IPS-11a (cell line): ENCODE measurements around the gene SLC12A8.
A peak's percentile ranks its signal among the peaks of the same experiment; 100 is the strongest.

ENCODE experiments used
- H3K4me3 ChIP-seq: one replicate; pipeline ENCODE4 v1.5.1; 2013; ENCODE audit warnings: low read depth, low read length, control low read depth

Gene SLC12A8

GRCh38 chr3:125154800-125155269 lies 57.7 kb downstream of the SLC12A8 start:
- no peak overlapping the region for H3K4me3 ChIP-seq

DNA sequence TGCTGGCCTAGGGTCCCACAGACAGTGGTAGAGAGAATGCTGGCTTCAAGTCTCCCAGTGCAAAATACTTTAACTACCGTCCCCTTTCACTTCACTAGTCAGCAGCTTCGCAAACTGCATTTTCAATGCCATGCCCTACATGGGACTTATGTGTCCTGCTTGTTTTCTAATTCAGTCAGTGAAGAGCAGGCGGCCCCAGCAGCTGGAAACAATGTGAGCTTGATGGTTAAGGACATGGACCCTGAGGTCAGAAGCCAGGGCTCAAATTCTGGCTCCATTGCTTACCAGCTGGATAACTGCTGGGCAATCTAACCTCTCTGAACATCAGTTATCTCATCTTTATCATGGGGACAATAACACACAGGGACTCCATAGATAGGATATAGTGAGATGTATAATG lies 58.4 kb downstream of the SLC12A8 start:
- H3K4me3 ChIP-seq = no peak overlapping the region

- no peak overlapping the region for H3K4me3 ChIP-seq
Observed at GRCh38 chr3:125152951-125153350, 59.6 kb downstream of the SLC12A8 start.

- H3K4me3 ChIP-seq = no peak overlapping the region
Observed at GRCh38 chr3:125151916-125152315, 60.6 kb downstream of the SLC12A8 start.

DNA sequence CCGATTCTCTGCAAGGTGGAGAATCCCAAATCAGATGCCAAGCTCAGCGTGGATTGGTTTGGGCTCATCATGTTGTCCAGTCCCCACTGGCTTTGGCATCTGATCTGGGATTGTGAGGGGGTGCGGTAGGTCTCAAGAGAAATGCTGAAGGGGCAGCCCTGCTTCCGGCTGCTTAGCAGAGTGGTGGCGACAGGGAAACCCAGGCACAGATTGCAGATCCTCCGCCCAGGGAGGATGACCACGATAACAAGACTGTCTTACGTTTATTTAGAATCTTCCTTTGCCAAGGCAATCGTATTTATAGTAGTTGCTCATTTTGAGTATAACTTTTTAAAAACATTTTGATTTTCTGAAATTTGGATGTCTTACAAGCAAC lies 61.1 kb downstream of the SLC12A8 start:
- no peak overlapping the region for H3K4me3 ChIP-seq

DNA sequence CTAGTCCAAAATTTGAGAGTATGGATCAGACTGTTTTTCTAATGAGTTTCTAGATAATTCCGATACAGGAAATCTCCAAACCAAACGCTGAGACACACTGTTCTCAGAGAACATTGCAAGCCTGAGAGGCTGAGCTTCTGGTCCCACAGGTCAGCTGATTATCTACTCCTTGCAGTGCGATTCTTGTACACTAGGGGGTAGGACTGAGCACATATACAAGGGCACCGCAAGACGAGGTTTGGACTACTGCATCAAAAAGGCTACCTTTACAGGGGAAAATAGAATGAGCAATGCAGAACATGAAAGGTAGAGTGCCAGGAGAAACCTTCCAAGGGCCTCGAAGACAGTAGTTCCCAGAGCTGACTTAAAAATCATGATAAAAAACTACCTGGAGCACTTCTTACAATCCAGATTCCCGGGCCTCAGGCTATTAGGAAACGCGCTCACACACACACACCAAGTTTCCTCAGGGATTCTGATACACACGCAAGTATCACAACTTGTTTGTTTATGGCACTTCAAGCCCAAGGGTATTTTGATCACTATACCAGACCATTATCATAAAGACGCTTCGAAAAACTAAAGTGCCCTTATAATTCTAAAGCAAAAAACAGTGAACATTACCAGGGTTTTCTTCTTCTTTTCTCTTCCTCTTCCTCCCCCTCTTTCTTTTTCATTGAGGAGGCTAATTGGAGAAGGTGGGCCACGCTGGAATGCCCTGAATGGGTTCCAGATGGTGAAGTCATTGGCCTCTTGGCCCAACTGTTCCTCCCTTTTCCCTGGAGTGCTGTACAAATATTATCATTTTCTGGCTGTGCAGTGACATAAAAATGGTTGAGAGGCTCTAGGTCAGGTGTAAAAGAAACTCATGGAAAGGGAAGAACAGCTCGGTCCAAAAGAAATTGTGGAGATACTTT lies 61.8 kb downstream of the SLC12A8 start:
- H3K4me3 ChIP-seq = no peak overlapping the region

- H3K4me3 ChIP-seq = no peak overlapping the region
Observed at GRCh38 chr3:125149462-125149861, 63.1 kb downstream of the SLC12A8 start.

GRCh38 chr3:125148836-125149235 lies 63.7 kb downstream of the SLC12A8 start:
- no peak overlapping the region for H3K4me3 ChIP-seq

DNA sequence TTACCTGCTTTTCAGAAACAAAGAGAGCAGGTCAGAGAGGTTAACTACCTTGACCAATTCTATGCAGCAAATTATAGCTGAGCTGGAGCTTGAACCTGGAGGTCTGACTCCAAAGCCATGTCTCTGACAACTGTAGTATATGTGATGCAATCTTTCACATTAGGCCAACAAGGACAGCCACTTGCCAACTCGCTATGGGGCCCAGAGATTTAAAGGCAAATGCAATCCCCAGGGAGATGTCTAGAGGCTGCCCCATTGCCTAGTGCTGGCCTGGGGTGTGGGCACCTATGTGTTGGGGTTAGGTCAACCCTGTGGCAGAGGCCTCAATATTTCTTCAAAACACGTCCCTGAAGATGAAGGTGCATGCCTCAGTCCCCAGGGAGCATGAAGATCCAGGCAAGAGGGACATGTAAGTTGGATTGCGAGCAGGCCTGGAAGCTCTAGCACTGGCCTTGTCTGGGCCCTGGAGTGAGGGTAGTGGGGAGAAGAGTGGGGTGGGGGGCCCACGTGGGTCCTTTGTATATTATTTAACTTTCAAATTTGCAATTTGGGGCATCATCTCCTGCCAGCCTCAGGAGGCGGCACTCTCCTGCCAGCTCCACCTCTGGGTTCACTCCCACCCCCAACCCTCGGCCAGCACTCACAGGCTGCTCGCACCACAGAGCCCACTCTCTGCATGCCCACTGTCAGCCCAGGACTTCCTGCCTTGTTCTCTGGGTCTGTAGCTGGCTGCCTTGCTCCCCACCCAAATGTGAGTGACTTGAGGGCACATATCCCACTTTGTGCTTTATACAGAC lies 64.3 kb downstream of the SLC12A8 start:
- no peak overlapping the region for H3K4me3 ChIP-seq

DNA sequence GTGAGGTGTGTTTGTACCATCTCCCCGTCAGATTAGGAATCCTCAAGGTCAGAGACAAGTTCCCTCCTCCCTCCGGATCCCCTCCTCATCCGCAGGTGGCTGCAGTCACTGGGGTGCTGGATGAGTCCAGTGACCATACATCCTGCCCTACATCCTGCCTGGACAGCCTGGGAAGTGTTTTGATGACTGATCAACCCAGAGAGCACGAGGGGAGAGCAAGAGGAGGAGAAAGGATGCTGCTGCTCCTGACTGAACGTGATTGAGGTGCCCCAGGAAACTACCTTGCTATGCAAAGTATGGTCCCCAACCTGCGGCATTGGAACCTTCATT lies 65.1 kb downstream of the SLC12A8 start:
- H3K4me3 ChIP-seq = no peak overlapping the region

- no peak overlapping the region for H3K4me3 ChIP-seq
Observed at GRCh38 chr3:125146626-125147490, 65.7 kb downstream of the SLC12A8 start.

GRCh38 chr3:125145751-125146475 lies 66.6 kb downstream of the SLC12A8 start:
- H3K4me3 ChIP-seq = no peak overlapping the region

DNA sequence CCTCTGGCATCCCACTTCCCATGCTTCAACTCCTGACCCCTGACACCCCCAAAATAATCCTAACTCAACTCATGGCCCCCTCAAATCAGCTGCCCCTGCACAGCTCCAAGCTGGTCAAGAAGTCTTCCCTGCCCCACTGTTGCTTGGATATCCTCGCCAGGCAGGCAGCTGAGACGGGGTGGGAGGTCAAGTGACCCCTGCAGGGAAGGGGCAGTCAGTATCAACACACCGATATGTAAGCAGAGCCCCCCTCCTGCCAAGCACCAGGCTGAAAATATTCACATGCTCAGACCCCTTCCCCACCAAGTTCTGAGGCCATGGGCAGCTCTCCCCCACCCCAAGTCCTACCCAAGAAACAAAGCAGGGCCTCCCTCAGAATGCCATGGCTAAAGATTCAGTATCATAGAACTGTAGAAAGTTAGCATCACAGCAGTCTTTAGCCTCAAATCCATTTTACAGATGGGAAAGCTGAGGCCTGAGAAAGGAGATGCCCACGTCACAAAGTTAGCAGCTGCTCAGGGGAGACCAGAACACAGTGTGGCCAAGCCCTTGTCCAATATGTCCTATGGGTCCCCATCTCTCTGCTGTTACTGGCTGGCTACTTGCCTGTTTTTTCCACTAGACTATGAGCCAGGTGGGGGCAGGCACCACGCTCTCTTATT lies 67.8 kb downstream of the SLC12A8 start:
- H3K4me3 ChIP-seq = no peak overlapping the region

- H3K4me3 ChIP-seq = no peak overlapping the region
Observed at GRCh38 chr3:125143982-125144652, 68.4 kb downstream of the SLC12A8 start.

DNA sequence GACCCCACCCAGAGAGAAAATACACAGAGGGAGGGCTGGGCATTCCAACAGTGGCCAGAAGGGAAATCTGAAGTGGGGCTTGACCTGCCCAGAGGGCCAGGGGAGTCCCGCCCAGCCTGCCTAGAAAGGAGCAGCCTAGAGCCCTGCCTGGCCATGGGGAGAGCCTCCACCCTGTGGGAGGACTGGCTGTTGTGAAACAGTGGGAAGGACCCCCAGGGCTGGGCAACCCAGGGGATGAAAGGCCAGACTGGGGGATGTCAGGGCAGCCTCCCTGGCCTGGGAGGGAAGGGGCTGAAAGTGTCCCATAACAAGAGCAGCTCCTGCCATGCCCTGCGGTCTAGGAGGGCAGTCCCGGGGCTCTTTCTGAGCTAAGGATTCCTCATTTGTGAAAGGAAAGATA lies 69.0 kb downstream of the SLC12A8 start:
- H3K4me3 ChIP-seq = no peak overlapping the region

- no peak overlapping the region for H3K4me3 ChIP-seq
Observed at GRCh38 chr3:125142940-125143339, 69.6 kb downstream of the SLC12A8 start.

DNA sequence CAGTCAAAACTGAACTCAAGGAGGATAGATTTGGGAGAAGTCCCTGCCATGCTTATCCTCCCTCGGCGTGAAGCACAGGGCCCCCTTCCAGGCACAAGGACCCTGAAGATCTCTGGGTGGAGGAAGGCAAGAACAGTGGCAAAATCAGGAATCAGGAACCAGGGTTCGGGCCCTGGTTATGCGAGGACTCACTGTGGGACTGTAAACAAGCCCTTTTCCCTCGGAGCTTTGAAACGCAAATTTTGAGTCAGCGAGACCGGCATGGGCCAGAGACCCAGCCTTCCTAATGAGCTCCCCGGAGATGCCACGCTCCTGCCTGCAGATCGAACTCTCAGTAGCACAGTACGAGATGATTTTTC lies 70.1 kb downstream of the SLC12A8 start:
- no peak overlapping the region for H3K4me3 ChIP-seq

DNA sequence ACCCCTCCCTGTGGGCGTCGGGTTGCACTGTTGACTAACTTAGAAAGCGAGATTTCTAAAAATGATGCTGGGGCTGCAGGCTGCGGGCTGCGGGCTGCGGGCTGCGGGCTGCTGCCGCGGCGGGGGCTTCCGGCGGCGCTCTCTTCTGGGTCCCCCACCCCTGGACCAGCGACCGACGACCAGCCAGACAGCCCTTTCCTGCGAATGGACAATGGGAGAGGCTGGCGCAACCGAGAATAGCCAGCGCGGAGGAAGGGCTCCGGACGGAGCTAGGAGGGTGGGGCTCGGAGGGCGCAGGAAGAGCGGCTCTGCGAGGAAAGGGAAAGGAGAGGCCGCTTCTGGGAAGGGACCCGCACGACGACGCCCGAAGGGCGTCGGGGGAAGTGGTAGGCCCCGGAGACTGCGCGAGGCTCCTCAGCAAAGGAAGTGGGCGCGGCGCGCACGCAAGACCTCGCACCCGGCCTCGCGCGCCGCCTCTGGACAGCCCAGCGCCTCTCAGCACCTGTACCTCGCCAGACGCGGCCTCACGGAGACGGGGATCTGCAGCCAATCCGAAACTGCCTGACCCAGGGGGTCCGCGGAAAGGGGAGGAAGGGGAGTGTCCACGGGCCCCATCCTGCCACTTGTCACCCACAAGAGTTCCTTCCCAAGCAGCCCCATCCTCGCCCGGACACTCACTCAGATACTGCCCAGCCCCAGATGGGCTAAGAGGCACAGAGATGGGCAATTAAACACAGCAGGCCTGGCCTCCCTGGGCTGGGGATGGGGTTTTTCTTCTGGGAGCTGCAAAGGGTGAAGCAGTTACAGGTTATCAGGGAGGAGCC lies 70.7 kb downstream of the SLC12A8 start:
- H3K4me3 ChIP-seq = peak overlapping the region; percentile 34
